Mucosa of gallbladder (tissue), 1 donor: ENCODE measurements around the gene XRCC1. TPM values are rescaled to one million over a fixed set of nuclear protein-coding genes. Genes with fewer than 3 reads are reported as not detected.
"Not testable (repeated sequence)": the region's sequence is repeated elsewhere in the genome, so short reads cannot be mapped to it uniquely, and the experiment has no call there.

Experiments
- DNase-seq: peaks from one replicate; pipeline ENCODE4 v3.0.0-alpha.2; 2020; ENCODE audit warnings: low spot score
- total RNA-seq: library from RNA; stranded (reverse); gene quantifications from one replicate; pipeline ENCODE4 v1.2.1, GENCODE V29; 2021
- donor health status: DM: no; HTN: no; CAD: no.

Gene XRCC1
- total RNA-seq, 1 donor from 2014 or later, result 33.6 TPM

DNA sequence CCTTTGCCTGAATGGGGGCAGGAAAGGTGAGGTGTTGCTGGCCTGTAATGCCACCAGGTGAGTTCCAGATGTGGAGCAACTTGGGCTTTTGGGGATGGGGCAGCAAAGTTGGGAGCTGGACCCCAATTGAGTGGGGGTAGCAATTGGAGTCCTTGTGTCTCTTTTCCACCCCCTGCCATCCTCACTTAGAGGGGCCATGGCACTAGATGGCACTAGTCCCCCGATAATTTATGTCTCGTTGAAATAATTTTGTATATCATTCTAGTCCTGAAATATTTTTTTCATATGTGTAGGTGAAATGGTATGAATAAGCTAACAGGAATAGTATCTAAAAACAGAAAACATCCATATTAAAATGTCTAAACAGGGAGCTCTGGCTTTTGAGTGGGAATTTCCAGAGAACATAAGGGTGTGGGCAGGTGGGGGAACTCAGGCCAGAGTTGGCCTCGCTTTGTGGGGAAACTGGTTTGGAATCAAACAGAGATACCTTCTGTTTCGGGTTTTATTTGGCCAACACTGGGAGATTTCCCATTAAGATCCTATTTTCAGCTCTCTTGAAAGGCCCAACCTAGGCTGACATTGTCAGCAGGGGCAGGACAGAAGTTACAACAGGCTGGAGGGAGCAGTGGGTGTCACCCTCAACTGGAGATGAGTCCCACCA, 24.4 kb upstream of the XRCC1 start:
- no peak for DNase-seq

- no peak for DNase-seq
Observed at GRCh38 chr19:43598445-43599240, 23.3 kb upstream of the XRCC1 start.

GRCh38 chr19:43597876-43598275, 22.5 kb upstream of the XRCC1 start:
- DNase-seq, result no peak

DNA sequence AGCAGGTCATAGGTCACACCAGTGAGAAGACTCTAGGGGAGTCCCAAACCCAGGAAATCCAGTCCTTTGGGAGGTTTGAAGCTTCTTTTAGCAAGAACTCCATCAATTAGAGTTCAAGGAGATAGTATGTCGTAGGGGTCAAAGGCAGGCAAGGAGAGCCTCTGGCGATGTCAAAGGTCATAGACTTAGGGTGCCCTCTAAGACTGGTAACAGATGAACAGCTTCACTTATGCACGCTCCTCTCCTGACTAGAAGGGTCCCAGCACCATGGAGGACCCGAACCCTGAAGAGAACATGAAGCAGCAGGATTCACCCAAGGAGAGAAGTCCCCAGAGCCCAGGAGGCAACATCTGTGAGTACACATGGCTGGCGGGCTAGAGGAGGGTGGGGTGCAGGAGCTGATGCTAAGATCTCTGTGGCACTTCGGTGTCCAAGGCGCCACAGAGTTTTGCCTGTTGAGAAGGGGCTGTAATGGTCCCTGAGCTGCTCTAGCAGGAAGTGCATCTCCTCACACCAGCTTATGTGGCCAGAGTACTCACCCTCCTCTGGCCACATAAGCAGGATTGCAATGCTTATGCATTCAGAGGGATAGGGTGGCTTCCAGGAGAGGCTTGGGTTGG, 21.6 kb upstream of the XRCC1 start:
- DNase-seq, result no peak

DNA sequence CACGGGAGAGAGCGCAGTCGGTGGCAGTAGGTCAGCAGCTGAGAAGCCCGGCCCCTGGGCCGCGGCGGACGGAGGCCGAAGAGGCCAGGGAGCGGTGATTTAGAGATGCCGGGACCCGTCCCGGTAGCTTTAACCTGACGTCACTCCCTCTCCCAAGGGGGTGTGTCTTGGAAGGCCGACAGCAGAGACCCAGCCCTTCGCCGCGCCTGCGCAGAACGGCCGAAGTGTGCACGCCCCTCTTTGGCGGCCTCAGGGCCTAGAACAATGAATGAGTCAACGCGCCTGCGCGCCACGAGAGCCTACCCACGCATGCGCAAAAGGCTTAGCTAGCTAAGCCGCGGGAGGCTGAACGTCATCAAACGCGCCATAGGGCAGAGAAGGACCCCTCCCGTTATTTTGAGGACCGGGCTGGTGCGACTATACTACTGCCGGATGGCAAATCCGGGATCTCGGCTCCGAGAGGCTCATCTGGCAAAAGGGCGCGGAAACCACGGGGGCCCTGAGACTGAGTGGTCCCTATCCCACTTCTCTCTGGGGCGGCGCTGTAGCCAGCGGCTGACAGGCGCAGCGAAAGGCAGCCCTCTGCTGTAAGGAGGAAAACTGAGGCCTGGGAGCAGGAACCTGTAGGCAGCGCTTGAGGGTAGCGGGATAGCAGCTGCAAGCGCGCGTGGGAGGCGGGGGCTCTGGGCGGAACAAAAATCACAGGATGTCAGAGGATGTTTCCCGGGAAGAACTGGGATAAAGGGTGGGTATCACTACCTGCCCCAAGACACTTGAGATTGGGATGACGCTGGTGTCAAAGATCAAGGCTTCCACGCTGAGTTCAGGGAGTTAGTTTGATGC, 20.9 kb upstream of the XRCC1 start, which contains the start of the genes IRGQ and ZNF576:
TSS of gene IRGQ (minus strand) at position 136 of the 843 bp plus-strand sequence. CDS start 796 bp downstream, outside the sequence.
TSS of gene ZNF576 (plus strand) at position 597 of the 843 bp plus-strand sequence. CDS start 514 bp downstream, outside the sequence.
- DNase-seq, result peak; percentile 100

DNA sequence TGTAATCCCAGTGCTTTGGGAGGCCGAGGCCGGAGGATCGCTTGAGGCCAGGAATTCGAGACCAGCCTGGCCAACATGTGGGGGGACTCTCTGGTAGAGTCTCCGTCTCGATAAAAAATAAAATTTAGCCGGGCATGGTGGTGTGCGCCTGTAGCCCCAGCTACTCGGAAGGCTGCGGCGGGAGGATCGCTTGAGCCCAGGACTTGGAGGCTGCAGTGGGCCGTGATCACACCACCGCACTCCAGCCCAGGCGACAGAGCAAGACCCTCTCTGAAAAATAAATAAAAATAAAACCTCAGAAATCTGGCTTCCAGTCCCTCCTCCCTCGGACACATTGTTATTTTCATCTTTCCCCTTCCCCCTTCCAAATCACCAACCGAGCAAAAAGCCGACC, 20.3 kb upstream of the XRCC1 start:
- no peak for DNase-seq

DNA sequence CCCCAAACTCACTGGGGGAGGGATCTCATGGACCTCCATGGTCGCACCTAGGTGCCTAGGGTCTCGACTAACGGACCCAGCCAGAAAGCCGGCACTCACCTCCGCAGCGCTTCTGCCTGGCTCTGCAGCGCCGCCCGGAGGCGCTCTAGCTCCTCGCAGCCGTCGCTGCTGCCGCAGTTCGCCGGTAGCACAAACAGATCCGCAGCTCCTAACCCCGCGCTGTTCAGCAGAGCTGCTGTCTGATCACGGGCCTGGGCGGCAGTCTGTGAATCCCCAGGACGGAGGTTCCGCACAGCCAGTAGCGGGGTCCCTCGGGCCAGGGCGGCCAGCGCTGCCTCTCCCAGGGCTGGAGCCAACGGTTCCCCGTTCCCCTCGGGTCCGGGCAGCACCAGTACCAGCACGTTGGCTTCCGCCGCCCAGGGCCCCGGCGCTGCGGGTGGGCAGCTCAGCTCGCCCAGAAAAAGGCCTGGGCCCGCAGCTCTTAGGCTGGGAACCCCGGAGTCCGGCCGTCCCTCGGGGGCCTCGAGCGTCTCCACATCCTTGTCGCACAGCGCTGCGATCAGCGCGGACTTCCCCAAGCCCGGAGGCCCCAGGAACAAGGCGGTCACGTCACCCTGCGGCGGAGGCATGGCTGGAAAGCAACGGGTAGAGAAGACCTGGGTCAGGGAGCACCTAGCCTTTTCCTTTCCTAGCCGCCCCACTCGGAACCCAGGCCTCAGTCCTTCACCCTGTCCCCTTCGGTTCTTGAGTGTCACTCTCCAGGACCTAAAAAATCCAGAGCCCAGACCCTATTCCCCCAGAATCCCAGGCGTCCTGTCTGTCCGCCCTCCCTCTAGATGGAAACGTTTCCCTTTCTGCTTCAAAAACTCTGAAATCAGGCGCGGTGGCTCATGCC, 19.6 kb upstream of the XRCC1 start:
- DNase-seq, result peak; percentile 43

DNA sequence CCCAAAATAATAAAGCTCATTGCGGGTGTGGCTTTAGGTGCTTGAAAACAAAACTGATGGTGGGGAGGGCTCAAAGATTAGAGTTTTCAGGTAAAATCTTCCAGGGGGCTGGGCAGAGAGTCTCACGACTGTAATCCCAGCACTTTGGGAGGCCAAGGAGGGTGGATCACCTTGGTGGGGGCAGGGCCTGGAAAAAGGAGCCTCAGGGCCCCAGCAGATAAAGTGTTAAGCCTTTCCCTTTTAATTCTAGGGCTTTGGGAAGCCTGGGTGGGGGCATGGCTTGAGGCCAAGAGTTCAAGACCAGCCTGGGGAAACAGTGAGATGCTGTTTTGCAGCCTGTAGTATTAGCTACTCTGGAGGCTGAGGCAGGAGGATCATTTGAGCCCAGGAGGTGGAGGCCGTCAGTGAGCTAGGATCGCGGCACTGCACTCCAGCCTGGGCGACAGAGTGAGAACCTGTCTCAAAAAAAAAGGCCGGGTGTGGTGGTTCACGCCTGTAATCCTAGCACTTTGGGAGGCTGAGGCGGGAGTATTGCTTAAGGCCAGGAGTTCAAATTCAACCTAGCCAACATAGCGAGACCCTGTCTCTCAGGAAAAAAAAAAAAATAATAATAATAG, 18.9 kb upstream of the XRCC1 start:
- no peak for DNase-seq

GRCh38 chr19:43592800-43593350, 17.5 kb upstream of the XRCC1 start:
- no peak for DNase-seq

DNA sequence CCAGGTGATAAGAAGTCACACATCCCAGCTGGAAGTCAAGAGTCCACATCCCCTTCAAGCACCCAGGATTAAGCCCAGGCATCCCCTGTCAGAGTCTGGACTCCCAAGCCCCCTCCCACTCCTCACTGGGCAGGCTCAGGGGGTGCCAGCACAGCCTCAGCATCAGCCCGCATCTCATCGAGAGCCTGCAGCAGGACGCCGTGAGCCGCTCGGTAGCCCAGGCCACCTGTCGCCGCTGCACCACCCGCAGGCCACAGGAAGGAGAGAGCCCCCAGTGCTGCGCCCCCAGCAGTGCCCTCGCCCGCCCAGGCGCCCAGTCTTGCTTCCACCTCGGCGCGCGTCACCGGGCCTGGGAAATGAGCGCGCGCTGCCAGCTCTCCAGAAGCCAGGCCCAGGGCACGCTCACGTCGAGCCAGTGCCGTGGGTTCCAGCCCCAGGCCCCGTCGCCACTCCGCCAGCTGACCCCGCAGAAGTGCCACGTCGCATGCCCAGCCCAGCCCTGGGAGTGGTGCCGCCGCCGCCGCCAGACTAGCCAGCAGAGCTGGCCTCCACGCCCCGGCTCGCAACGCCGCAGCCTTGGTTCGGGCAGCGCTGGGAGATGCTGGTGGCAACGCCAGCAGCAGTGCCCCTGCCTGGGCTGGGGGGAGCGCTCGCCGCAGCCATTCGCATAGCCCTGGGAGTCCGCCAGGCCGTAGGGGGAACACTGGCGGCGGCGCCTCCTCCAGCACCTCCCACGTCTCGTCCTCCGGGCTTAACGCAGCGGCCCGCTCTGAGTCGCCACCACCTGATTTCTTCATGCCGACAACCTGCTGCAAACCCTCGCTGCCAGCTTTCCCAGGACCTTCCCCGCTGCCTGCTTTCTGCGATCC, 16.8 kb upstream of the XRCC1 start:
- no peak for DNase-seq

- no peak for DNase-seq
Observed at GRCh38 chr19:43589678-43590077, 14.4 kb upstream of the XRCC1 start.

DNA sequence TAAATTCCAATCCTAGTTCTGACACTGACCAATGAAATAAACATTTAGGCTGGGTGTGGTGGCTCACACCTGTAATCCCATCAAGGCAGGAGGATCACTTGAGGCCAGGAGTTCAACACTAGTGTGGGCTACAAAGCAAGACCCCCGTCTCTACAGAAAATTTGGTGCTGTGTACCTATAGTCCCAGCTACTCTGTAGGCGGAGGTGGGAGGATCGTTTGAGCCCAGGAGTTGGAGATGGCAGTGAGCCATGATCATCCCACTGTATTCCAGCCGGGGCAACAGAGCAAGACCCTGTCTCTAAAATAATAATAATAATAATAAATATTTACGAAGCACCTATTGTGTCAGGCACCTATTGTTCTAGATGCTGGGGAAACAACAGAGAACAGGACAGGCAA, 13.9 kb upstream of the XRCC1 start:
- DNase-seq, result no peak

DNA sequence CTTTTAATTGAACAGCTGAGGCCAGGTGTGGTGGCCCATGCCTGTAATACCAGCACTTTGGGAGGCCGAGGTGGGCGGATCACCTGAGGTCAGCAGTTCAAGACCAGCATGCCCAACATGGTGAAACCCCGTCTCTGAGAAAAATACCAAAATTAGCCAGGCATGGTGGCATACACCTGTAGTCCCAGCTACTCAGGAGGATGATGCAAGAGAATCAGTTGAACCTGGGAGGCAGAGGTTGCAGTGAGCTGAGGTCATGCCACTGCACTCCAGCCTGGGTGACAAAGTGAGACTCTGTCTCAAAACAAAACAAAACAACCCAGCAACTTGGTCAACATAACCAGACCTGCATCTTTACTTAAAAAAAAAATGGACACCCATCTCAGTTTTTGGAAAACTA, 11.7 kb upstream of the XRCC1 start:
- not testable (repeated sequence) for DNase-seq

GRCh38 chr19:43586346-43586745, 11.0 kb upstream of the XRCC1 start:
- no peak for DNase-seq

- DNase-seq, result no peak
Observed at GRCh38 chr19:43584484-43584883, 9.2 kb upstream of the XRCC1 start.

DNA sequence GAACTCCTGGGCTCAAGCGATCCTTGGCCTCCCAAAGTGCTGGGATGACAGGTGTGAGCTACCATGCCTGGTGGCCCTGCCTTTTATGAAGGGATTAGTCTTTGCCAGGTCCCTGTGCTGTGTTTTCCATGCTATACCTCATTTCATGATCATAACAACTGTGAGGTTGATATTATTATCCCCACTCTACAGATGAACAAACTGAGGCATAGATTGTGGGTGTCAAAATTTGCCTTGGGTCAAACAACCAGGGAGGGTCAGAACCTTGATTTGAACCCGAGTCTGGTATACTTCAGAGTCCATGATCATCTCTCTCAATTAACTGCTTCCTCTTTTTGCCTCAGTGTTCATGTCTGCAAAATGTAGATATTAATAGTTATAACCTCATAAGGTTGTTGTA, 7.2 kb upstream of the XRCC1 start:
- DNase-seq, result no peak

DNA sequence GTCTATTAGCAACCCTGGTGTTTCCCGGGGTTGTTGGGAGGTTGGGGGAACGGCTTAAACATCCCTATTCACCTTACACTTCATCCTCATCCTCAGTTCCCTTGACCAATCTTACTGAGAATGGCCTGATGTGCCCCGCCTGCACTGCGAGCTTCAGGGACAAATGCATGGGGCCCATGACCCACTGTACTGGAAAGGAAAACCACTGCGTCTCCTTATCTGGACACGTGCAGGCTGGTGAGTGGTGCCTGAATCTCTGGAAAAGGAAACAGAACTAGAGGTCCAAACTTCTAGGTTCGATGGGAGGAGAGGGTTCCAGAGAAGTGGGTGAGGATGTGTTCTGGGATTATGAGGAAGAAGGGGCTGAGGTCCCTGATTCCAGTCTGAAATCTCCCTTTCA, 6.1 kb upstream of the XRCC1 start:
- DNase-seq, result no peak

GRCh38 chr19:43578787-43579186, 3.5 kb upstream of the XRCC1 start:
- DNase-seq, result no peak
